Calu3 (cell line): ENCODE data around the gene TRRAP. TPM values are rescaled to one million over a fixed set of nuclear protein-coding genes. Genes with fewer than 3 reads are reported as not detected.

ENCODE experiments used
- BruUV-seq: library from RNA; stranded (reverse); fragments of 400-500 nt; replicated peaks from 2 replicates; lab custom pipeline; 2021; lab: Mats Ljungman, UMichigan
- CTCF ChIA-PET: fragments of 300-600 bp; sonication (Branson Sonifier 250); formaldehyde crosslinking; loops from one replicate; lab custom pipeline; 2022; ENCODE audit warnings: antibody characterized with exemption; lab: Charles Lee
- DNase-seq: peaks from one replicate; pipeline ENCODE4 v3.0.0; 2022
- H3K27ac Mint-ChIP-seq: one replicate; pipeline ENCODE4 v1.8.0; 2022; ENCODE audit warnings: mixed read lengths; ENCODE audit not compliant: unreplicated experiment
- H3K27me3 Mint-ChIP-seq: one replicate; pipeline ENCODE4 v1.8.0; 2022; ENCODE audit warnings: mixed read lengths; ENCODE audit not compliant: unreplicated experiment
- H3K36me3 Mint-ChIP-seq: one replicate; pipeline ENCODE4 v1.8.0; 2022; ENCODE audit warnings: mild to moderate bottlenecking, moderate library complexity, mixed read lengths; ENCODE audit not compliant: insufficient read depth, unreplicated experiment
- H3K4me1 Mint-ChIP-seq: one replicate; pipeline ENCODE4 v1.8.0; 2022; ENCODE audit warnings: mild to moderate bottlenecking, low read depth, mixed read lengths; ENCODE audit not compliant: unreplicated experiment
- H3K4me3 Mint-ChIP-seq: one replicate; pipeline ENCODE4 v1.8.0; 2022; ENCODE audit warnings: mild to moderate bottlenecking, low read depth, moderate library complexity, mixed read lengths; ENCODE audit not compliant: unreplicated experiment
- H3K9me3 Mint-ChIP-seq: one replicate; pipeline ENCODE4 v1.8.0; 2022; ENCODE audit warnings: low read depth, mixed read lengths; ENCODE audit not compliant: unreplicated experiment
- CTCF ChIP-seq: fragments of 200-600 bp; IDR thresholded peaks from one replicate; pipeline ENCODE4 v1.8.0; 2022; ENCODE audit warnings: antibody characterized with exemption; ENCODE audit not compliant: unreplicated experiment
- intact Hi-C: fragments of 100-400 bp; cut with micrococcal nuclease; formaldehyde crosslinking; loops from one replicate; pipeline ENCODE4 v1.10.0; 2022; ENCODE audit not compliant: unreplicated experiment
- total RNA-seq: library from RNA; stranded (reverse); gene quantifications from 2 replicates; pipeline ENCODE4 v1.2.3, GENCODE V29; 2022

Gene TRRAP
- total RNA-seq, 1 experiment from 2014 or later, result 30.9 TPM

GRCh38 chr7:98922392-98923187, 44.3 kb downstream of the TRRAP start:
- no peak for DNase-seq
- Mint-ChIP-seq H3K4me3 (no peak overlapping the region), H3K27me3 (no peaks in the 10 kb centered on the region), H3K27ac (no peak overlapping the region), H3K9me3 (no peaks in the 10 kb centered on the region), H3K36me3 (peaks cover 28% of the 10 kb centered on the region), H3K4me1 (peaks cover 7% of the 10 kb centered on the region)
- no TSS peak for BruUV-seq
- no peak for TF ChIP-seq CTCF
- CTCF ChIA-PET, result no interaction called here
- intact Hi-C loops, result no loop called here

DNA sequence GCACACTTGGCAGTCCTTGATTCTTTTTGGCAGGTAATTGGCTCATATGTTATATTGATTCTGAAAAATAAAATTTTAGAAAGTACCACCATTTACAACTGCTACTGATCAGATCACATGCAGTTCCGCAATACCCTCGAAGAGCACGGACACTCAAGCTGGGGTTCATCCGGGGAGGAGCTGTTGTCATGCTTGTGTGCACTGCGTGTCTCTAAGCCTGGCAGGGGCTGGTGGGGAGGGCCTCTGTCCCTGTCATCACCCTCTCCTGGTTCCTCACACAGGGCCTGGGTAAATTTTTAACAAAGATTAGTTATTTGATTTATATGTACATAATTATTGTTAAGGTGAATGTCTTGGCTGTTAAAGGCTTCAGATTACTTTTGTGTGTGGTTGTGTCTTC, 45.2 kb downstream of the TRRAP start:
- Mint-ChIP-seq H3K4me1 (peaks cover 7% of the 10 kb centered on the region), H3K27ac (no peak overlapping the region), H3K9me3 (no peaks in the 10 kb centered on the region), H3K36me3 (peaks cover 37% of the 10 kb centered on the region), H3K27me3 (no peaks in the 10 kb centered on the region), H3K4me3 (no peak overlapping the region)
- DNase-seq, result no peak
- no peak for TF ChIP-seq CTCF
- CTCF ChIA-PET, result no interaction called here
- no TSS peak for BruUV-seq
- intact Hi-C loops, result no loop called here

- Mint-ChIP-seq H3K27ac (no peak overlapping the region), H3K9me3 (no peaks in the 10 kb centered on the region), H3K36me3 (peaks cover 49% of the 10 kb centered on the region), H3K4me3 (no peak overlapping the region), H3K27me3 (no peaks in the 10 kb centered on the region), H3K4me1 (peaks cover 7% of the 10 kb centered on the region)
- no TSS peak for BruUV-seq
- intact Hi-C loops, result no loop called here
- no peak for TF ChIP-seq CTCF
- CTCF ChIA-PET, result no interaction called here
- no peak for DNase-seq
Observed at GRCh38 chr7:98927125-98927524, 48.8 kb downstream of the TRRAP start.

GRCh38 chr7:98930464-98930863, 52.1 kb downstream of the TRRAP start:
- BruUV-seq, result no TSS peak
- no peaks in the 10 kb centered on the region for H3K27me3 Mint-ChIP-seq
- CTCF ChIA-PET, result no interaction called here
- TF ChIP-seq CTCF, result no peak
- H3K36me3 Mint-ChIP-seq, result peaks cover 55% of the 10 kb centered on the region
- no peak overlapping the region for H3K27ac Mint-ChIP-seq
- H3K4me3 Mint-ChIP-seq, result no peak overlapping the region
- no peak for DNase-seq
- H3K9me3 Mint-ChIP-seq, result no peaks in the 10 kb centered on the region
- H3K4me1 Mint-ChIP-seq, result no peaks in the 10 kb centered on the region
- intact Hi-C loops, result no loop called here
